GM19238 (cell line): Measurements from ENCODE around the gene SPAG9.

Source experiments
- DNase-seq: peaks from one replicate; pipeline ENCODE4 v3.0.0; 2011; ENCODE audit warnings: low spot score; ENCODE audit not compliant: insufficient read length

SPAG9 gene, protein sequence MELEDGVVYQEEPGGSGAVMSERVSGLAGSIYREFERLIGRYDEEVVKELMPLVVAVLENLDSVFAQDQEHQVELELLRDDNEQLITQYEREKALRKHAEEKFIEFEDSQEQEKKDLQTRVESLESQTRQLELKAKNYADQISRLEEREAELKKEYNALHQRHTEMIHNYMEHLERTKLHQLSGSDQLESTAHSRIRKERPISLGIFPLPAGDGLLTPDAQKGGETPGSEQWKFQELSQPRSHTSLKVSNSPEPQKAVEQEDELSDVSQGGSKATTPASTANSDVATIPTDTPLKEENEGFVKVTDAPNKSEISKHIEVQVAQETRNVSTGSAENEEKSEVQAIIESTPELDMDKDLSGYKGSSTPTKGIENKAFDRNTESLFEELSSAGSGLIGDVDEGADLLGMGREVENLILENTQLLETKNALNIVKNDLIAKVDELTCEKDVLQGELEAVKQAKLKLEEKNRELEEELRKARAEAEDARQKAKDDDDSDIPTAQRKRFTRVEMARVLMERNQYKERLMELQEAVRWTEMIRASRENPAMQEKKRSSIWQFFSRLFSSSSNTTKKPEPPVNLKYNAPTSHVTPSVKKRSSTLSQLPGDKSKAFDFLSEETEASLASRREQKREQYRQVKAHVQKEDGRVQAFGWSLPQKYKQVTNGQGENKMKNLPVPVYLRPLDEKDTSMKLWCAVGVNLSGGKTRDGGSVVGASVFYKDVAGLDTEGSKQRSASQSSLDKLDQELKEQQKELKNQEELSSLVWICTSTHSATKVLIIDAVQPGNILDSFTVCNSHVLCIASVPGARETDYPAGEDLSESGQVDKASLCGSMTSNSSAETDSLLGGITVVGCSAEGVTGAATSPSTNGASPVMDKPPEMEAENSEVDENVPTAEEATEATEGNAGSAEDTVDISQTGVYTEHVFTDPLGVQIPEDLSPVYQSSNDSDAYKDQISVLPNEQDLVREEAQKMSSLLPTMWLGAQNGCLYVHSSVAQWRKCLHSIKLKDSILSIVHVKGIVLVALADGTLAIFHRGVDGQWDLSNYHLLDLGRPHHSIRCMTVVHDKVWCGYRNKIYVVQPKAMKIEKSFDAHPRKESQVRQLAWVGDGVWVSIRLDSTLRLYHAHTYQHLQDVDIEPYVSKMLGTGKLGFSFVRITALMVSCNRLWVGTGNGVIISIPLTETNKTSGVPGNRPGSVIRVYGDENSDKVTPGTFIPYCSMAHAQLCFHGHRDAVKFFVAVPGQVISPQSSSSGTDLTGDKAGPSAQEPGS (N-terminal part only)

GRCh38 chr17:51120739-51121619, at the start of gene SPAG9:
Gene SPAG9 (minus strand): TSS chr17:51120868. CDS start chr17:51120656, 212 bp downstream.
- DNase-seq: peak; percentile 93

GRCh38 chr17:51169340-51169739, 48.7 kb upstream of the SPAG9 start:
- DNase-seq: no peak

DNA sequence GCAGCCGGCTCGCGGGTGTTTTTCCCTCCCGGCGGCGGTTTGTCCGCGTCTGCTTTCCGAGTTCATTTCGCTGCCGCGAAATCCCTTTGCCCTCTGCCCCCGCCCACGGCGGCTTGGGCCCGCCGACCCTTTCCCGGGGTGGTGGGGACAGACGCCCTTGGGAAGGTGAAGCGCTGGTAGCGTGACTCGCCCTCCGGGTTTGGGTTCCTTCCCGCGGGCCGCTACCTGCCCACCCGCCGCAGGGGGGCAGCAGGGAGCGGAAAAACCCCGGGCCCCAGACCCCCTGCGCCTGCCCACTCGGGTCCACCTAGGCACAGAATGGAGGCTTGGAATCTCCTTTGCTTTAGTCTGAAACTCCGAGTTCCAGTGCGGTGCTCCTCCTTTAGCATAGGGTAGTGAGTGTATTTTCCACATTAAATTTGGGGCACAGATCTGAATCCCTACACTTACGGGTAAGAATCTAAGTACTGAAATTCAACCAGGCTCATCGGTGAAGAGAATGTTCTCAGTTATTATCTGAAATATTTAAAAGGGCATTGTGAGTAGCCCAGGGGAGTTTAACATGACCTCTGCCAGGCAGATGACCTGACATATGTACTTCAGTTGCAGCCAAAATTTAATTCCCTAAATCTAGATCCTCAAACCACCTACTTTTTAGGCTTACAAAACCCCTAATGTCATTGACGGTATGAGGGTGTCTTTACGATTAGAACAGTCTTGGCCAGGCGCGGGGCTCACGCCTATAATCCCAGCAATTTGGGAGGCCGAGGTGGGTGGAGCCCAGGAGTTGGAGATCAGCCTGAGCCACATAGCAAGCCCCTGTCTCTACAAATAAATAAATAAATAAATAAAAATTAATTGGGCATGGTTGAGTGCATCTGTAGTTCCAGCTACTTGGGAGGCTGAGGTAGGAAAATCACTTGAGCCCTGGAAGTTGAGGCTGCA, 46.6 kb upstream of the SPAG9 start:
- peak; percentile 84 for DNase-seq

- DNase-seq: peak; percentile 86
Measured at GRCh38 chr17:51166198-51166986, 45.7 kb upstream of the SPAG9 start, which contains the start of gene NME2. Gene NME2 (plus strand): TSS chr17:51166411. CDS start chr17:51166831, 420 bp downstream.

GRCh38 chr17:51165680-51166197, 45.1 kb upstream of the SPAG9 start:
- no peak for DNase-seq

- no peak for DNase-seq
Measured at GRCh38 chr17:51164911-51165679, 44.4 kb upstream of the SPAG9 start.

GRCh38 chr17:51161541-51161940, 40.9 kb upstream of the SPAG9 start:
- no peak for DNase-seq

- no peak for DNase-seq
Measured at GRCh38 chr17:51159604-51160003, 38.9 kb upstream of the SPAG9 start.

- no peak for DNase-seq
Measured at GRCh38 chr17:51155416-51155815, 34.7 kb upstream of the SPAG9 start.

GRCh38 chr17:51154176-51154575, 33.5 kb upstream of the SPAG9 start:
- DNase-seq: no peak

GRCh38 chr17:51153210-51154072, 32.8 kb upstream of the SPAG9 start, which contains the start of gene NME1:
Gene NME1 (plus strand): TSS chr17:51153559. CDS start chr17:51155655, 2,096 bp downstream.
- DNase-seq: peak; percentile 91

DNA sequence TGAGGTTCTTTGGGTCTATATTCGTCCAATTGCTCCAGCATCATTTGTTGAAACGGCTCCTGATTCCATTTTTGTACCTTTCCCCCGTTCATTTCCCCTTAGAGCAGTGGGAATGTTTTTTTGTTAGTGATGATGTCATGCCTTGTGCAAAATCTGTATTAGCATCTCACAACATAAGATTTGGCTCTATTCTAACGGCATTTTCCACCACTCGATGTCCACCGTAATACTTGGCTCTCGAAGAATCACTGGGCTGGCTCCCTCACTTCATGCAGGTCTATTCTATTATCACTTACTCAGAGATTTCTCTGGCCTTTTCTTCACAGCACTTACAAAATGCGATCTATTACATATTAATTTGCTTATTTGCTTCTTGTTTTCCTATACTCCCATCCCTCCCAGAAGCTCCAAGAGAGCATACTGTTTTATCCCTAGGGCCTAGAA, 32.1 kb upstream of the SPAG9 start:
- DNase-seq: no peak

GRCh38 chr17:51150932-51151331, 30.3 kb upstream of the SPAG9 start:
- no peak for DNase-seq

GRCh38 chr17:51149163-51149562, 28.5 kb upstream of the SPAG9 start:
- DNase-seq: no peak

- DNase-seq: no peak
Measured at GRCh38 chr17:51147650-51148049, 27.0 kb upstream of the SPAG9 start.
